Upper lobe of left lung (tissue), 6 donors: ENCODE results near the gene MYO16. TPM values are rescaled to one million over a fixed set of nuclear protein-coding genes. Genes with fewer than 3 reads are reported as not detected.

ENCODE experiments used
- ATAC-seq, 2 donors: fragments of 200-7000 bp; cut with Tn5 transposase; one replicate each; pipeline ENCODE4 v1.9.1; 2022; ENCODE audit warnings: mild to moderate bottlenecking in 2 of 2, moderate library complexity in 2 of 2; ENCODE audit not compliant: low FRiP score in 2 of 2
- DNase-seq, 2 donors: peaks; one replicate each; pipeline ENCODE4 v3.0.0-alpha.2; 2019 to 2020
- H3K27ac ChIP-seq, 4 donors: fragments of 200-600 bp; sonication (generic); one replicate each; pipeline ENCODE4 v1.5.1; 2016 to 2019
- H3K27me3 ChIP-seq, 4 donors: fragments of 200-600 bp; sonication (generic); one replicate each; pipeline ENCODE4 v1.5.1; 2017 to 2019
- H3K36me3 ChIP-seq, 4 donors: fragments of 200-600 bp; sonication (generic); one replicate each; pipeline ENCODE4 v1.5.1; 2016 to 2019
- H3K4me1 ChIP-seq, 4 donors: fragments of 200-600 bp; sonication (generic); one replicate each; pipeline ENCODE4 v1.5.1; 2018 to 2019
- H3K4me3 ChIP-seq, 4 donors: fragments of 200-600 bp; sonication (generic); one replicate each; pipeline ENCODE4 v1.5.1; 2017 to 2019; ENCODE audit warnings: mild to moderate bottlenecking in 2 of 4, moderate library complexity in 1 of 4
- H3K9me3 ChIP-seq, 4 donors: fragments of 200-600 bp; sonication (generic); one replicate each; pipeline ENCODE4 v1.5.1; 2018 to 2019
- CTCF ChIP-seq, 6 experiments: fragments of 450-650 bp in 4 of 6; fragments of 200-600 bp in 2 of 6; sonication (generic) in 2 of 6; IDR thresholded peaks; one replicate each; pipeline ENCODE4 v1.5.1; 2016 to 2019; ENCODE audit warnings: antibody characterized with exemption in 6 of 6
- EP300 ChIP-seq, 4 donors: sonication (generic); formaldehyde crosslinking; IDR thresholded peaks; one replicate each; pipeline ENCODE4 v1.5.1; 2017; ENCODE audit warnings: antibody characterized with exemption in 4 of 4, control low read depth in 2 of 4
- POLR2A ChIP-seq, 4 donors: fragments of 450-650 bp; IDR thresholded peaks; one replicate each; pipeline ENCODE4 v1.5.1; 2016 to 2017; ENCODE audit warnings: antibody characterized with exemption in 4 of 4, mild to moderate bottlenecking in 2 of 4
- POLR2AphosphoS5 ChIP-seq, 2 donors: sonication (generic); formaldehyde crosslinking; IDR thresholded peaks; one replicate each; pipeline ENCODE4 v1.5.1; 2017; ENCODE audit warnings: antibody characterized with exemption in 2 of 2
- WGBS, 2 donors: methylation state at CpG; one replicate each; pipeline ENCODE4 v1.1.5; 2017 to 2018; 5-methylcytosine and 5-hydroxymethylcytosine counted together
- total RNA-seq, 6 donors: library from RNA; depleted of rRNA in 4 of 6; stranded (reverse); fragments of >200 nt in 4 of 6; gene quantifications; one replicate each; pipeline versions ENCODE4 v1.1.0 to v1.2.1, GENCODE V29; 2016 to 2021
- donor health status: DM: no; HTN: no; CAD: no; lungs with moderate emphysema.
- donor health status: DM: no; HTN: yes; CAD: no; lungs with severe emphysema.

MYO16 gene
- total RNA-seq, 6 donors from 2014 or later = under 0.01 to 0.55 (median 0.20) TPM; not detected in 1

- WGBS, 2 donors = 74 to 77% methylated on average over 10 of the region's 10 CpGs
- DNase-seq = no peak
- Histone ChIP-seq H3K36me3 (no peaks in the 10 kb centered on the region), H3K4me3 (no peak overlapping the region), H3K27ac (no peak overlapping the region), H3K27me3 (no peaks in the 10 kb centered on the region), H3K4me1 (no peaks in the 10 kb centered on the region), H3K9me3 (no peaks in the 10 kb centered on the region)
- ATAC-seq = peak in 1 of 2 donors; percentile 22
- no peak for TF ChIP-seq CTCF (IDR thresholded peaks at IDR 0.05)
Measured at GRCh38 chr13:108963846-108964600, 334.6 kb downstream of the MYO16 start.

- WGBS, 2 donors = 80 to 82% methylated on average over 7 of the region's 7 CpGs
- Histone ChIP-seq H3K27me3 (no peaks in the 10 kb centered on the region), H3K36me3 (no peaks in the 10 kb centered on the region), H3K27ac (no peak overlapping the region), H3K4me3 (no peak overlapping the region), H3K4me1 (no peaks in the 10 kb centered on the region), H3K9me3 (no peaks in the 10 kb centered on the region)
- no peak for DNase-seq
- ATAC-seq = no peak
- TF ChIP-seq POLR2A (IDR thresholded peaks at IDR 0.05) (no peak), CTCF (IDR thresholded peaks at IDR 0.05) (no peak), POLR2AphosphoS5 (IDR thresholded peaks at IDR 0.05) (no peak), EP300 (IDR thresholded peaks at IDR 0.05) (no peak)
Measured at GRCh38 chr13:108964606-108965005, 335.2 kb downstream of the MYO16 start.

- DNase-seq (peak in 1 of 2 donors; percentile 54), ATAC-seq (no peak)
- TF ChIP-seq EP300 (IDR thresholded peaks at IDR 0.05) (no peak), CTCF (IDR thresholded peaks at IDR 0.05) (no peak), POLR2AphosphoS5 (IDR thresholded peaks at IDR 0.05) (no peak), POLR2A (IDR thresholded peaks at IDR 0.05) (no peak)
- Histone ChIP-seq H3K27ac (no peak overlapping the region), H3K36me3 (no peaks in the 10 kb centered on the region), H3K9me3 (no peaks in the 10 kb centered on the region), H3K27me3 (no peaks in the 10 kb centered on the region), H3K4me3 (no peak overlapping the region), H3K4me1 (no peaks in the 10 kb centered on the region)
- WGBS, 2 donors = 88 to 96% methylated on average over 6 of the region's 6 CpGs
Measured at GRCh38 chr13:108967371-108967770, 338.0 kb downstream of the MYO16 start.

GRCh38 chr13:108968566-108968965 is 339.2 kb downstream of the MYO16 start:
- H3K27me3 ChIP-seq = no peaks in the 10 kb centered on the region
- DNase-seq (no peak), ATAC-seq (no peak)
- no peak for TF ChIP-seq EP300 (IDR thresholded peaks at IDR 0.05)
- TF ChIP-seq CTCF (IDR thresholded peaks at IDR 0.05) = no peak
- no peak for TF ChIP-seq POLR2AphosphoS5 (IDR thresholded peaks at IDR 0.05)
- no peak for TF ChIP-seq POLR2A (IDR thresholded peaks at IDR 0.05)
- WGBS, 2 donors = 87 to 88% methylated on average over 7 of the region's 7 CpGs
- H3K4me1 ChIP-seq = no peaks in the 10 kb centered on the region
- H3K27ac ChIP-seq = no peak overlapping the region
- H3K4me3 ChIP-seq = no peak overlapping the region
- H3K36me3 ChIP-seq = no peaks in the 10 kb centered on the region
- H3K9me3 ChIP-seq = no peaks in the 10 kb centered on the region

- ATAC-seq (no peak), DNase-seq (no peak)
- no peaks in the 10 kb centered on the region for H3K36me3 ChIP-seq
- no peak overlapping the region for H3K4me3 ChIP-seq
- H3K9me3 ChIP-seq = no peaks in the 10 kb centered on the region
- H3K27ac ChIP-seq = no peak overlapping the region
- H3K27me3 ChIP-seq = no peaks in the 10 kb centered on the region
- TF ChIP-seq POLR2AphosphoS5 (IDR thresholded peaks at IDR 0.05) (no peak), CTCF (IDR thresholded peaks at IDR 0.05) (no peak), EP300 (IDR thresholded peaks at IDR 0.05) (no peak), POLR2A (IDR thresholded peaks at IDR 0.05) (no peak)
- H3K4me1 ChIP-seq = no peaks in the 10 kb centered on the region
Measured at GRCh38 chr13:108974686-108975085, 345.3 kb downstream of the MYO16 start.
